Renal pelvis (tissue), 4 donors: ENCODE data around the gene COL27A1. TPM values are rescaled to one million over a fixed set of nuclear protein-coding genes. Genes with fewer than 3 reads are reported as not detected.

Source experiments
- DNase-seq: peaks from one replicate; pipeline ENCODE4 v3.0.0-alpha.2; 2013
- polyA plus RNA-seq, 3 donors: library from polyadenylated mRNA; unstranded; fragments of 120-200 nt; gene quantifications; one replicate each; pipeline ENCODE4 v1.2.1, GENCODE V29; 2013; ENCODE audit not compliant: insufficient read length in 3 of 3

Gene COL27A1
- polyA plus RNA-seq, 3 donors, result 31.8 to 51.5 (median 43.2) TPM

GRCh38 chr9:114223564-114224246, 68.4 kb downstream of the COL27A1 start:
- DNase-seq, result no peak

GRCh38 chr9:114224247-114224610, 68.9 kb downstream of the COL27A1 start:
- DNase-seq, result no peak

GRCh38 chr9:114225561-114226212, 70.3 kb downstream of the COL27A1 start:
- DNase-seq, result no peak

GRCh38 chr9:114226246-114227055, 71.1 kb downstream of the COL27A1 start:
- no peak for DNase-seq

- DNase-seq, result no peak
Observed at GRCh38 chr9:114227288-114228015, 72.1 kb downstream of the COL27A1 start.

- no peak for DNase-seq
Observed at GRCh38 chr9:114228016-114228808, 72.9 kb downstream of the COL27A1 start.

DNA sequence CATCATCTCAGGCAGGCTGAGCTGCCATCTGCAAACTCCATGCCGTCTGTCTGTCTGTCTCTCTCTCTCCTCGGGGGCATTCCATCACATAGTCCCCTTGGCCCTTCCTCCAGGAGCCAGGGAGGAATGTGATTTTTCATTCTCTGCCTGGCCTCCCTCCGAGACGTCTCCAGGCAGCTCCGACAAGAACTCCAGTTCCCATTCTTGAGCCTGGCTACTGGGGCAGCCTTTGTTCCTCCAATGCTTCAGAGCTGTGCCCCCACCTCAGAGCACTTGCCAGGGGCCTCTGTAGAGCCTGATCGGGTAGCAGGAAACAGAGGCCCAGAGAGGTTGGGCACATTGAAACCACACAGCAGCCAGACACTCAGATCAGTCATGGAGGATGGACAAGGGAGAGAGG, 74.0 kb downstream of the COL27A1 start:
- no peak for DNase-seq

DNA sequence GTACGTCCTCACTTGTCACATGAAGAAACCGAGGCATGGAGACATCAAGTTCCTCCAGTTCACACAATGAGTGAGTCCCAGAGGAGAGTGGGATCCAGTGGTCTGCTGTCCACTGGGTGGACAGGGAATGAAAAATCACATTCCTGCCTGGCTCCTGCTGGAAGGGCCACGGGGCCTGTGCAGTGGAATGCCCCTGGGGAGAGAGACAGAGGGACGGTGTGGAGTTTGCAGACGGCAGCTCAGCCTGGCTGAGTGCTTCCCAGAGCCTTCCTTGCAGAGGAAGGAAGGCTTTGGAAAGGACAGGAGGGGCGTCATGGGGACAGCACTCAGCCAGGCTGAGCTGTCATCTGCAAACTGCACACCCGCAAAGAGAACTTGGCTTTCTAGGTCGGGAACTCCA, 74.7 kb downstream of the COL27A1 start:
- DNase-seq, result no peak

DNA sequence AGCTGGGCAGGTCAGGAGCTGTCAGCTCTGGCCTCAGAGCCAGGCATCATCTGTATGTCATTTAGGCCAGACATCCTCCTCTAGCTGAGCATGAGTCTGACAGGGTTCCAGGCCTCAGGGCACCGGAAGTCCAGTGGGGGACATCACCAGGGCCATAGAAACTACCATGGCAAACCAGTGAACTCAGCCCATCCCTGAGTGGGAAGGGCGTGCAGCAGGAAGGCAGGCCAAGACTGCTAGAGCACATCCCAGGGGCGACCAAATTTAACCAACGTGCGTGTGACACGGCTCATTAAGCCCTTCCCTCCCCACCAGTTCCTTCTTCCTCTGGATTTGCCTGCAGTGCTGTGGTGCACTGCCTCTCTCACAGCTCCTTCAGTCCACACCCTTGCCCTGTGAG, 75.9 kb downstream of the COL27A1 start:
- no peak for DNase-seq

- peak; percentile 54 for DNase-seq
Observed at GRCh38 chr9:114231719-114232449, 76.5 kb downstream of the COL27A1 start.

DNA sequence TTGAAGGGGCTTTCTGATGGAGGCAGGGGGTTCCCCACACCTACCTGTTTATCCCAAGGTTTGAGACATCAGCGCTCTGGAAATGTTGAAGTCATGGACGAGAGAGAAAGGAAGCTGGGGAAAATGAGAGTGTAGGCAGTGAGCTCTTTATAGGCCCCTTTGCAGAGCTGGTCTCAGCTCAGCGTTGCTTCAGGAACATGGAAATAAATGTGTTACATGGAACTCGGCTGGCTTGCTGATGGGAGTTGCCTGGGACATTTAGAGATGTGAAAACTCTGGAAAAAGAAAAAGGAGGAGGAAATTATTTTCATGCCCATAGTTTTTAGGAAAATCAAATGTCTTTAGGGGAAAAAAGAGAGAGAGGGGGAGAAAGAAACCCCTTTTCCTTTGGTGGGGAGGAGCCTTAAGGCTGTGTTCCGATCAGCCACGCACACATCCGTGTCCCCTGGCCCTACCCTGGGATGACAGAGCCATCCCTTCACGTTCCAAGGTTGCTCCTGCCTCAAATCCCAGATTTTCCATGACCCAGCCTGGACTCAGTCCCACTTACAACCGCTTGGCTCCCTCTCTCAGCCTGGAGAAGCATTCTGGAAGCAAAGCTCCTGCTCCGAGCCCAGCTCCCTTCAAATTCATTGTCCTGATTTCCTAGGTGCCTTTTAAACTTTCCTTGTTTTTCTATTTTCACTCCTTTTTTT, 78.3 kb downstream of the COL27A1 start:
- DNase-seq, result no peak

- DNase-seq, result no peak
Observed at GRCh38 chr9:114235033-114235661, 79.8 kb downstream of the COL27A1 start.

GRCh38 chr9:114236391-114237138, 81.2 kb downstream of the COL27A1 start:
- DNase-seq, result no peak

DNA sequence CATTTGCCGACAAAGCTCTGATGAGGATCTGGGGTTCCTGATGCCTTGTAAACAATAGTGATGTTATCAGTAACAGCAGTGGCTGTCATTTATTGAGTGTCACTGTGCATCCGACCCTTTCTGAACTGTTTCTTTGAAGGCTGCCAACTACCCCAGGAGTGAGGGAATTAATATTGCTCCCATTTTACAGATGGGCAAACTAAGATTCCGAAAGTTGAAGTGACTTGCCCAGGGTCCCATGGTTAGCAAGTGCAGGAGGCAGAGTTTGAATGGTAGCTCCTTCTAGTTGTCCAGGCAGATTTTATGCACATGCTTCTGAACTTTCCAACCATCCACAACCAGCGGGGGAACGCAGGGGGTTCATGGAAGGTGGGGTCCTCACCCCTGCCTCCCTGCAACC, 81.9 kb downstream of the COL27A1 start:
- no peak for DNase-seq

DNA sequence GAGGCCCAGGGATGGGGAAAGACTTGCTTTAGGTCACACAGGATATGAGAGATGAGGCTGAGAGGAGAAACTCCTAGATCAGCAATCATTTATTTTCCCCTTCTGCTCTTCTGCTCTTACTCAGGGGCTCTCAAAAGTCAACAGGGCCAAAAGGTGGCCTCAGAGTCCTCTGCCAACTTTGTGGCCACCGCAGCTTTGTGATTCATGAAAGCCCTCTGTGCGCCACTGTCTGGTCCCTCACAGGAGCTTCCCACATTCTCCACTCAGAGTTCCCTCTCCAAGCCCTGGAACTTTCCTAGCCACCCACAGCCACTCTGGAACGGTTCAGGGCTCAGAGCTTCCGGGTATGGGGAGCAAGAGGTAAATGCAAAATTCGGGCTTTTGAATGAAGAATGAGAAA, 82.4 kb downstream of the COL27A1 start:
- DNase-seq, result no peak

GRCh38 chr9:114238472-114238871, 83.1 kb downstream of the COL27A1 start:
- DNase-seq, result no peak

DNA sequence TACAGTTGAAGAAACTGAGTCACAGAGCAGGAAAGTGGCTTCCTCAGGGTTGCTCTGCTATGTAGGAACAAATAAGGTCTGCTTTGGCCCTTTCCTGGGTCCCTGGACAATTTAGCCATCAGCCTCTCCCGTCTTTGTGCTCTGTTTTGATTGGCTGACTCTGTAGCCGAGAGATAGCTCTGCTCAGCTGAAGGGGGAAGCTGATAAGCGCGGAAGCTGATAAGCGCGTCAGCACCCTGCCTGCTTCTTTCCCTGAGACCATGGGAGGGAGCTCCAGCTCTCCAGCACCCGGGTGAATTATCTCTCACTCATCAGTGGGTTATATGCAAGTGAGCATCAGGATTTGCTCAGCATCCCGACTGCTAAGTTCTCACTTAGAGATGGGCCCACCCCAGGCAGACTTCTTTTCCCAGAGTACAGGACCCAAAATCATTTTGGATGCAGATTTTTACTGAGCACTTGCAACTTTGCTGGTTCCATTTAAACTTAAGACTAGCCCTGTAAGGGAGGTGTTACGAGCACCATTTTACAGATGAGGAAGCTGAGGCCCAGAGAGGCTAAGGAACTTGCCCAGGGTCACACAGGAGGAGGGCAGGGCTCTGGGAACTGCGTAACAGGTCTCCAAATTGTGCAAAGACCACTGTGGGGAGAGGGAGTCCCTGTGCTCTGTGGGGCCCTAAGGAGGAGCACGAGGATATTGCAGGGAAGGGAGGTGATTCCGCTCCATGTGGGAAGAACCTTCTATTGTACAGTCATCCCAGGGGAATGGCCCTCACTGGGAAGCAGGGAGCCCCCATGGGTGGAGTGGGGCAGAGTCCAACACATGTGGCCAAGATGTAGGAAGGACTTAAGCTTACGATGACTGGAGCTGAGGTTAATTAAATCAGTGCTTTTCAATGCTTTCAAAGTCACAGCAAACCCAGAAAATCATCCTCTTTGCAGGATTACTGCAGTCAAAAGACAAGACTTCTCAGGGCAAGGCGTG, 83.8 kb downstream of the COL27A1 start:
- DNase-seq, result no peak

GRCh38 chr9:114240216-114240615, 84.9 kb downstream of the COL27A1 start:
- DNase-seq, result no peak
